Measurements from ENCODE around the gene ADCY1.

- TF ChIP-seq GATA2 (IDR thresholded peaks at IDR 0.05; ENCODE audit: low read depth, low read length) (no peak), GATA3 (IDR thresholded peaks at IDR 0.05; ENCODE audit: low read depth, low read length) (no peak)
These were observed 78.5 kb downstream of the ADCY1 start for GRCh38 chr7:45652630-45653029.
